H1 (cell line): Measurements from ENCODE around the gene PLA2G15. TPM values are rescaled to one million over a fixed set of nuclear protein-coding genes. Genes with fewer than 3 reads are reported as not detected.

Experiments used
- CTCF ChIA-PET: fragments of 300-600 bp; sonication (Branson Sonifier 250); formaldehyde crosslinking; loops from one replicate; lab custom pipeline; 2021; ENCODE audit not compliant: partially characterized antibody; lab: Charles Lee
- POLR2A ChIA-PET: fragments of 300-600 bp; sonication (Branson Sonifier 250); formaldehyde crosslinking; loops from one replicate; lab custom pipeline; 2021; ENCODE audit warnings: inconsistent platforms; ENCODE audit not compliant: partially characterized antibody; lab: Charles Lee
- DNase-seq, 2 experiments: peaks; one replicate each; pipeline versions ENCODE4 v3.0.0 to v3.0.0-alpha.2; 2010 to 2022; ENCODE audit warnings: low spot score in 2 of 2, low read depth in 1 of 2, mixed read lengths in 1 of 2
- FAIRE-seq: peaks from 2 replicates; lab custom pipeline; 2011; peaks lifted over from hg19 to GRCh38; lab: Jason Lieb, UNC
- H2AFZ ChIP-seq: 2 replicates; pipeline ENCODE4 v1.8.1; 2012; ENCODE audit warnings: low read length, inconsistent platforms
- H2AK5ac ChIP-seq: 2 replicates; pipeline ENCODE4 v1.6.1; 2013; ENCODE audit warnings: low read depth, low read length
- H2BK120ac ChIP-seq: replicated peaks from 2 replicates; pipeline ENCODE3; 2013; ENCODE audit warnings: low read depth, low read length, inconsistent platforms
- H2BK12ac ChIP-seq: 2 replicates; pipeline ENCODE4 v1.6.1; 2013; ENCODE audit warnings: low read depth, low read length
- H2BK15ac ChIP-seq: 2 replicates; pipeline ENCODE4 v1.6.1; 2013; ENCODE audit warnings: low read length
- H2BK20ac ChIP-seq: 2 replicates; pipeline ENCODE4 v1.6.1; 2013; ENCODE audit warnings: low read length
- H2BK5ac ChIP-seq: 2 replicates; pipeline ENCODE4 v1.6.1; 2013; ENCODE audit warnings: low read depth, low read length
- H3K14ac ChIP-seq: 2 replicates; pipeline ENCODE4 v1.6.1; 2013; ENCODE audit warnings: inconsistent platforms; ENCODE audit not compliant: insufficient read length
- H3K18ac ChIP-seq: 2 replicates; pipeline ENCODE4 v1.6.1; 2013; ENCODE audit warnings: low read length; ENCODE audit errors: extremely low read depth
- H3K23ac ChIP-seq: 2 replicates; pipeline ENCODE4 v1.6.1; 2013; ENCODE audit warnings: inconsistent platforms; ENCODE audit not compliant: insufficient read length
- H3K23me2 ChIP-seq: 2 replicates; pipeline ENCODE4 v1.6.1; 2013; ENCODE audit warnings: low read depth, low read length
- H3K27ac ChIP-seq: 2 replicates; pipeline ENCODE4 v1.6.1; 2011; ENCODE audit warnings: low read depth, low read length, inconsistent platforms
- H3K27me3 ChIP-seq, 4 experiments: replicated peaks in 1 of 4; 1 replicate in 1 of 4; 2 replicates in 3 of 4; pipeline versions ENCODE4 v1.6.1 to v1.8.1; 2011 to 2013; ENCODE audit warnings: low read length in 3 of 4, mild to moderate bottlenecking in 3 of 4, inconsistent platforms in 2 of 4, mixed read lengths in 2 of 4, moderate library complexity in 1 of 4; ENCODE audit not compliant: control insufficient read depth in 3 of 4, insufficient read depth in 3 of 4; ENCODE audit errors: extremely low read depth in 1 of 4
- H3K36me3 ChIP-seq, 4 experiments: 2 replicates each; pipeline versions ENCODE4 v1.6.1 to v1.8.1; 2011 to 2013; ENCODE audit warnings: mild to moderate bottlenecking in 4 of 4, low read length in 3 of 4, moderate library complexity in 2 of 4, control low read depth in 1 of 4, inconsistent platforms in 1 of 4; ENCODE audit not compliant: insufficient read depth in 4 of 4, control insufficient read depth in 2 of 4
- H3K4ac ChIP-seq: replicated peaks from 2 replicates; pipeline ENCODE3; 2013; ENCODE audit warnings: low read length, low read depth, mixed read lengths, inconsistent platforms; ENCODE audit not compliant: insufficient read length
- H3K4me1 ChIP-seq, 4 experiments: replicated peaks in 1 of 4; 1 replicate in 1 of 4; 2 replicates in 3 of 4; pipeline versions ENCODE4 v1.6.1 to v1.8.1; 2011 to 2013; ENCODE audit warnings: low read length in 3 of 4, inconsistent platforms in 2 of 4, mixed read lengths in 1 of 4; ENCODE audit not compliant: insufficient read depth in 4 of 4, control insufficient read depth in 3 of 4
- H3K4me2 ChIP-seq, 2 experiments: 2 replicates each; pipeline versions ENCODE4 v1.6.1 to v1.8.1; 2011 to 2013; ENCODE audit warnings: low read depth in 2 of 2, low read length in 2 of 2, control low read depth in 1 of 2, inconsistent platforms in 1 of 2, mild to moderate bottlenecking in 1 of 2; ENCODE audit not compliant: insufficient read depth in 1 of 2
- H3K4me3 ChIP-seq, 4 experiments: fragments of 200-600, 300-600 bp in 1 of 4; sonication (generic), shearing (Covaris generic), sonication (Bioruptor Twin) in 1 of 4; 2 replicates each; pipeline versions ENCODE4 v1.5.1 to v1.8.1; 2011 to 2016; ENCODE audit warnings: low read length in 4 of 4, low read depth in 3 of 4, control low read depth in 2 of 4, inconsistent platforms in 2 of 4, mild to moderate bottlenecking in 2 of 4, mixed read lengths in 1 of 4, moderate library complexity in 1 of 4; ENCODE audit not compliant: insufficient read depth in 2 of 4; ENCODE audit errors: extremely low read depth in 1 of 4
- H3K56ac ChIP-seq: replicated peaks from 2 replicates; pipeline ENCODE3; 2013; ENCODE audit warnings: low read depth, mild to moderate bottlenecking, mixed read lengths, low read length, inconsistent platforms; ENCODE audit not compliant: insufficient read length
- H3K79me1 ChIP-seq: 2 replicates; pipeline ENCODE4 v1.6.1; 2013; ENCODE audit warnings: low read depth, low read length, control low read depth
- H3K79me2 ChIP-seq, 2 experiments: 2 replicates each; pipeline versions ENCODE4 v1.6.1 to v1.8.1; 2012 to 2013; ENCODE audit warnings: low read length in 2 of 2, mild to moderate bottlenecking in 2 of 2, inconsistent platforms in 1 of 2; ENCODE audit not compliant: insufficient read depth in 2 of 2, control insufficient read depth in 1 of 2
- H3K9ac ChIP-seq, 4 experiments: replicated peaks in 1 of 4; 1 replicate in 1 of 4; 2 replicates in 3 of 4; pipeline versions ENCODE4 v1.6.1 to v1.8.1; 2011 to 2013; ENCODE audit warnings: low read depth in 3 of 4, low read length in 3 of 4, control low read depth in 2 of 4, mild to moderate bottlenecking in 2 of 4, moderate library complexity in 2 of 4, inconsistent platforms in 1 of 4; ENCODE audit errors: extremely low read depth in 1 of 4
- H3K9me3 ChIP-seq, 2 experiments: 2 replicates each; pipeline versions ENCODE4 v1.6.1 to v1.8.1; 2012 to 2013; ENCODE audit warnings: mild to moderate bottlenecking in 2 of 2, moderate library complexity in 2 of 2, control low read depth in 1 of 2, inconsistent platforms in 1 of 2, low read depth in 1 of 2, low read length in 1 of 2, mixed read lengths in 1 of 2; ENCODE audit not compliant: insufficient read depth in 2 of 2
- H4K20me1 ChIP-seq, 2 experiments: replicated peaks in 1 of 2; 2 replicates each; pipeline versions ENCODE3 to v1.8.1; 2011 to 2013; ENCODE audit warnings: inconsistent platforms in 2 of 2, low read length in 2 of 2, mild to moderate bottlenecking in 1 of 2; ENCODE audit not compliant: insufficient read depth in 2 of 2, control insufficient read depth in 1 of 2
- H4K5ac ChIP-seq: 2 replicates; pipeline ENCODE4 v1.6.1; 2013; ENCODE audit warnings: low read length, low read depth, mixed read lengths, inconsistent platforms; ENCODE audit not compliant: insufficient read length
- H4K8ac ChIP-seq: 2 replicates; pipeline ENCODE4 v1.8.0; 2013; ENCODE audit warnings: mild to moderate bottlenecking, moderate library complexity, low read length, inconsistent platforms; ENCODE audit not compliant: insufficient read depth; ENCODE audit errors: extremely low read depth
- H4K91ac ChIP-seq: replicated peaks from 2 replicates; pipeline ENCODE3; 2013; ENCODE audit warnings: low read length, mixed read lengths, inconsistent platforms; ENCODE audit not compliant: insufficient read length
- CEBPB ChIP-seq: IDR thresholded peaks from 2 replicates; pipeline ENCODE4 v1.6.1; 2012; ENCODE audit warnings: low read depth, low read length
- CTBP2 ChIP-seq: IDR thresholded peaks from 2 replicates; pipeline ENCODE4 v1.7.0; 2011; ENCODE audit warnings: borderline replicate concordance, mild to moderate bottlenecking, moderate library complexity, mixed read lengths, low read length; ENCODE audit not compliant: insufficient read depth, insufficient read length
- EP300 ChIP-seq, 2 experiments: IDR thresholded peaks; 1 replicate in 1 of 2; 2 replicates in 1 of 2; pipeline ENCODE4 v1.6.1; 2011 to 2012; ENCODE audit warnings: low read depth in 2 of 2, low read length in 2 of 2, mild to moderate bottlenecking in 2 of 2, borderline replicate concordance in 1 of 2, inconsistent platforms in 1 of 2, moderate library complexity in 1 of 2
- EZH2 ChIP-seq: fragments of 200-600 bp; sonication (generic); IDR thresholded peaks from 2 replicates; pipeline ENCODE4 v1.7.1; 2012; ENCODE audit warnings: low read depth, mild to moderate bottlenecking, moderate library complexity, low read length, inconsistent platforms; ENCODE audit not compliant: severe bottlenecking
- HDAC2 ChIP-seq, 2 experiments: fragments of 300-600 bp in 1 of 2; sonication (generic) in 1 of 2; IDR thresholded peaks; 2 replicates each; pipeline ENCODE4 v1.6.1; 2011 to 2012; ENCODE audit warnings: low read depth in 2 of 2, low read length in 2 of 2, mild to moderate bottlenecking in 2 of 2, moderate library complexity in 2 of 2, borderline replicate concordance in 1 of 2, inconsistent platforms in 1 of 2
- KDM5A ChIP-seq: fragments of 200-600 bp; IDR thresholded peaks from 2 replicates; pipeline ENCODE4 v1.7.1; 2012; ENCODE audit warnings: mild to moderate bottlenecking, low read length, inconsistent platforms, mixed read lengths
- NRF1 ChIP-seq: IDR thresholded peaks from 2 replicates; pipeline ENCODE4 v1.6.1; 2011; ENCODE audit warnings: mild to moderate bottlenecking, low read depth, low read length, improper control_type of control experiment
- POLR2AphosphoS5 ChIP-seq: IDR thresholded peaks from 2 replicates; pipeline ENCODE4 v1.6.1; 2011; ENCODE audit warnings: low read depth, low read length
- SAP30 ChIP-seq: fragments of 300-600 bp; sonication (generic); IDR thresholded peaks from 2 replicates; pipeline ENCODE4 v1.7.1; 2012; ENCODE audit warnings: low read length, moderate library complexity, mild to moderate bottlenecking, inconsistent platforms; ENCODE audit not compliant: insufficient read depth, insufficient replicate concordance
- SIN3A ChIP-seq, 2 experiments: IDR thresholded peaks in 1 of 2; conservative IDR thresholded peaks in 1 of 2; 2 replicates each; pipeline ENCODE4 v1.6.1; 2011 to 2012; ENCODE audit warnings: low read length in 2 of 2, improper control_type of control experiment in 1 of 2, low read depth in 1 of 2, mild to moderate bottlenecking in 1 of 2
- SIRT6 ChIP-seq: IDR thresholded peaks from one replicate; pipeline ENCODE4 v1.7.1; 2012; ENCODE audit warnings: low read length, inconsistent platforms
- SIX5 ChIP-seq: IDR thresholded peaks from 2 replicates; pipeline ENCODE4 v1.6.1; 2011; ENCODE audit warnings: mild to moderate bottlenecking, low read depth, low read length
- SRF ChIP-seq: IDR thresholded peaks from 2 replicates; pipeline ENCODE4 v1.6.1; 2011; ENCODE audit warnings: mild to moderate bottlenecking, low read depth, low read length, moderate library complexity
- SUZ12 ChIP-seq: fragments of 200-600 bp; sonication (generic); IDR thresholded peaks from 2 replicates; pipeline ENCODE4 v1.6.1; 2012; ENCODE audit warnings: mild to moderate bottlenecking, inconsistent platforms, low read length, moderate library complexity, mixed read lengths
- TEAD4 ChIP-seq: IDR thresholded peaks from 2 replicates; pipeline ENCODE4 v1.6.1; 2012; ENCODE audit warnings: low read depth, low read length, inconsistent platforms, mixed read lengths
- polyA plus RNA-seq, 7 experiments: library from polyadenylated mRNA; depleted of rRNA in 3 of 7; stranded (reverse) in 5 of 7; unstranded in 2 of 7; fragments of >200 nt in 5 of 7; fragments of 200-250 nt in 2 of 7; gene quantifications; 1 replicate in 5 of 7; 2 replicates in 1 of 7; 4 replicates in 1 of 7; pipeline versions ENCODE4 v1.2.1 to v1.2.3, GENCODE V29; 2011 to 2013; ENCODE audit warnings: missing spikeins in 2 of 7, mixed read lengths in 2 of 7
- total RNA-seq: library from RNA; stranded (reverse); fragmentation: NEBNext Ultra II Directional; extraction: Animal tissue kit (Norgen Biotek cat#: 25700); gene quantifications from 2 replicates; pipeline ENCODE4 v1.2.1, GENCODE V29; 2021

The PLA2G15 gene
- total and polyA plus RNA-seq, 2 of the 8 experiments (the other 6 are each of a cell fraction or from before 2014, with no cell fraction given), result 11.2 to 12.0 TPM

GRCh38 chr16:68202091-68202519 is 43.1 kb upstream of the PLA2G15 start:
- H3K36me3 ChIP-seq, result no peaks in the 10 kb centered on the region
- H3K79me2 ChIP-seq, result no peaks in the 10 kb centered on the region
- H3K4me3 ChIP-seq, result no peak overlapping the region
- no peaks in the 10 kb centered on the region for H4K20me1 ChIP-seq
- no peak overlapping the region for H3K56ac ChIP-seq
- H3K9ac ChIP-seq, result no peak overlapping the region
- H3K27me3 ChIP-seq, result no peaks in the 10 kb centered on the region
- CTCF ChIA-PET, result interaction anchor here (1.1 to 2.3 kb wide), 2 partner anchors 16 to 109 kb away, joined by 3 to 8 read pairs; no protein-coding TSS in a partner anchor
- H3K4me2 ChIP-seq, result no peak overlapping the region
- H4K91ac ChIP-seq, result no peak overlapping the region
- DNase-seq (no peak), FAIRE-seq (no peak)
- no peak overlapping the region for H2AK5ac ChIP-seq
- H4K5ac ChIP-seq, result no peak overlapping the region
- H3K4me1 ChIP-seq, result no peaks in the 10 kb centered on the region
- no peak overlapping the region for H2BK20ac ChIP-seq
- H2AFZ ChIP-seq, result no peak overlapping the region
- no peak overlapping the region for H2BK12ac ChIP-seq
- H3K4ac ChIP-seq, result no peak overlapping the region
- H3K14ac ChIP-seq, result no peak overlapping the region
- no peak overlapping the region for H2BK120ac ChIP-seq
- no peaks in the 10 kb centered on the region for H3K23me2 ChIP-seq
- H4K8ac ChIP-seq, result no peak overlapping the region
- H2BK15ac ChIP-seq, result no peak overlapping the region
- H3K23ac ChIP-seq, result no peak overlapping the region
- H3K9me3 ChIP-seq, result no peaks in the 10 kb centered on the region
- POLR2A ChIA-PET, result interaction anchor here (0.9 kb wide), 1 partner anchor 28 kb away, joined by 3 read pairs; no protein-coding TSS in a partner anchor
- no peak overlapping the region for H3K27ac ChIP-seq
- H2BK5ac ChIP-seq, result no peak overlapping the region
- no peaks in the 10 kb centered on the region for H3K79me1 ChIP-seq
- no peak overlapping the region for H3K18ac ChIP-seq
- TF ChIP-seq SRF (no peak), NRF1 (no peak), SIX5 (no peak), SAP30 (no peak), KDM5A (no peak), EP300 (IDR thresholded peaks at IDR 0.05; ENCODE audit: borderline replicate concordance in 1 of 2, low read depth in 2 of 2, low read length in 2 of 2) (no peak), SIRT6 (no peak), TEAD4 (no peak), POLR2AphosphoS5 (no peak), EZH2 (no peak), SUZ12 (no peak), HDAC2 (IDR thresholded peaks at IDR 0.05; ENCODE audit: borderline replicate concordance in 1 of 2, low read depth in 2 of 2, low read length in 2 of 2) (no peak), CEBPB (no peak), SIN3A (conservative IDR thresholded peaks at IDR 0.05 in 1 of 2, IDR thresholded peaks at IDR 0.05 in 1 of 2; ENCODE audit: low read depth in 1 of 2, low read length in 2 of 2) (no peak), CTBP2 (no peak)
